ENCODE results near the gene PHKA2.
A peak's percentile ranks its signal among the peaks of the same experiment; 100 is the strongest.
"Not testable (repeated sequence)": the region's sequence is repeated elsewhere in the genome, so short reads cannot be mapped to it uniquely, and the experiment has no call there.

Gene PHKA2

DNA sequence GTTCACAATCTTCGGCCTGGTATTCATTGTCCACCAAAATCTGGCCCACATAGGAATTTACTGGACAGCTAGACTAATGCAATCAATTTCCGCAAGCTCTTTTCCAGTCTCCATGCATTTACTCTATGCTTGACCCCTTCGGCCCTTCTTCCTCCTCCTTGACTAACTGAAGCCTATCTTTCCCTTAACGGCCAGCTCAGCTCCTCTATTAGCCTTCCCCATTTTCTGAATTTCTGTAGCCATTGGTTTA is 1.2 kb upstream of the PHKA2 start:
- H3K23ac ChIP-seq (ENCODE audit: low read length): no peak overlapping the region
- H3K36me3 ChIP-seq (ENCODE audit: control insufficient read depth, insufficient read depth, low read length): no peaks in the 10 kb centered on the region
- peak overlapping the region; percentile 53 for H3K4me3 ChIP-seq (ENCODE audit: low read length)
- H3K79me2 ChIP-seq (ENCODE audit: control insufficient read depth, insufficient read depth, low read length): no peaks in the 10 kb centered on the region
- DNase-seq: no peak
- H3K4me2 ChIP-seq (ENCODE audit: low read length): peak overlapping the region; percentile 9
- H3K18ac ChIP-seq (ENCODE audit: low read length): no peak overlapping the region
- no peak overlapping the region for H2AK5ac ChIP-seq (ENCODE audit: low read length)
- peak overlapping the region; percentile 60 for H3K56ac ChIP-seq (ENCODE audit: low read length)
- WGBS (ENCODE audit: extremely low coverage, insufficient coverage, low lambda C conversion rate): no CpG with 5 or more reads among the region's 4 CpGs
- no peak overlapping the region for H4K8ac ChIP-seq (ENCODE audit: low read depth, low read length)
- no peaks in the 10 kb centered on the region for H3K79me1 ChIP-seq (ENCODE audit: low read length)
- peak overlapping the region; percentile 74 for H3K9ac ChIP-seq (ENCODE audit: low read length)
- no peaks in the 10 kb centered on the region for H3K27me3 ChIP-seq (ENCODE audit: insufficient read depth, low read length, poor library complexity)
- H2BK120ac ChIP-seq (ENCODE audit: low read depth, low read length): no peak overlapping the region
- H3K27ac ChIP-seq (ENCODE audit: low read depth, low read length): no peak overlapping the region
- no peaks in the 10 kb centered on the region for H3K4me1 ChIP-seq (ENCODE audit: control insufficient read depth, low read depth, low read length)
- no peak overlapping the region for H3K4ac ChIP-seq (ENCODE audit: low read depth, low read length)
- no peak overlapping the region for H4K5ac ChIP-seq (ENCODE audit: low read length)
- no peak overlapping the region for H2BK15ac ChIP-seq (replicated peaks; ENCODE audit: low read depth)
- no peak overlapping the region for H2BK5ac ChIP-seq (ENCODE audit: low read length)

DNA sequence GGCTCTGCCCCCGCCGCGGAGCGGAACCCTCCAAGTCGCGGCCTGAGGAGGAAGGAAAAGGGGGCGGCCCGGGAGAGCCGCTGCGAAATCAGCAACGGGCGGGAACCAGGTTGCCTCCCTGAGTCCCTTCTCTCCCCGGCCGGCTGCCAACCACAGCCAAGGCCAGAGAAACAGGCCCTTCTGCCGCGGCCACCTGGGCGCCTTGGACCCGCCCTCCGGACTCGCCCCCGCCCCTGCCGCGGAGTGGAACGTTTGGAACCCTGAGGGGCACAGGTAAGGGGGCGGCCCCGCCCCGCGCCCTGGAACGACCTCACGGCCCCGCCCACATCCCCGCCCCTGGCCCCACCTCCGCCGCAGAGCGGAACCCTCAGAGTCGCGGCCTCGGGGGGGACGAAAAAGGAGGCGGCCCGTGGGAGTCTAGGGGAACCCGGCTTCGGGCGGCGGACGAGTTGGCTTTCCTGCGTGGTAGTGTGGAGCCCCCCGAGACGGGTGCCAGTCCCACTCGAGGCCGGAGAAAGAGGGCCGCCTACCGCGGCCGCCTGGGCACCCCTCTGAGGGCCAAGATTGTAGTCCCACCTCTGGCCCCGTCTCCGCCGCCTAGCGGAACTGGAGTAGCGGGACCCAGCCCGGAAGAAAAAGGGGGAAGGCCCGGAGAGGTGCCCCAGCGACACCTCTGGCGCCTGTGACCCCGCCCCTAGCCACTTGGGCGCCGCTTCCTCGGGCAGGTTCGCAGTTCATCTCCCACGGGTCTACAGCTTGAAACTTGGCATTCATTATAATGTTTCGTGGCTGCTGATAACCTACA is 669 bp upstream of the PHKA2 start:
- Histone ChIP-seq H3K18ac (ENCODE audit: low read length) (peak overlapping the region; percentile 97), H4K8ac (ENCODE audit: low read depth, low read length) (no peak overlapping the region), H3K9ac (ENCODE audit: low read length) (peak overlapping the region; percentile 74), H3K4me1 (ENCODE audit: control insufficient read depth, low read depth, low read length) (no peaks in the 10 kb centered on the region), H3K27ac (ENCODE audit: low read depth, low read length) (peak overlapping the region; percentile 62), H2BK120ac (ENCODE audit: low read depth, low read length) (no peak overlapping the region), H3K79me2 (ENCODE audit: control insufficient read depth, insufficient read depth, low read length) (no peaks in the 10 kb centered on the region), H3K4me2 (ENCODE audit: low read length) (peak overlapping the region; percentile 9), H3K79me1 (ENCODE audit: low read length) (no peaks in the 10 kb centered on the region), H2BK5ac (ENCODE audit: low read length) (no peak overlapping the region), H4K5ac (ENCODE audit: low read length) (no peak overlapping the region), H3K4me3 (ENCODE audit: low read length) (peak overlapping the region; percentile 53), H3K36me3 (ENCODE audit: control insufficient read depth, insufficient read depth, low read length) (no peaks in the 10 kb centered on the region), H2AK5ac (ENCODE audit: low read length) (no peak overlapping the region), H3K56ac (ENCODE audit: low read length) (peak overlapping the region; percentile 85), H3K4ac (ENCODE audit: low read depth, low read length) (no peak overlapping the region), H3K23ac (ENCODE audit: low read length) (no peak overlapping the region), H2BK15ac (replicated peaks; ENCODE audit: low read depth) (no peak overlapping the region), H3K27me3 (ENCODE audit: insufficient read depth, low read length, poor library complexity) (no peaks in the 10 kb centered on the region)
- no CpG with 5 or more reads among the region's 71 CpGs for whole genome bisulfite sequencing (ENCODE audit: extremely low coverage, insufficient coverage, low lambda C conversion rate)
- DNase-seq: peak; percentile 89

- no peak overlapping the region for H3K56ac ChIP-seq (ENCODE audit: low read length)
- H3K4me1 ChIP-seq (ENCODE audit: control insufficient read depth, low read depth, low read length): no peaks in the 10 kb centered on the region
- H3K23ac ChIP-seq (ENCODE audit: low read length): no peak overlapping the region
- H2BK15ac ChIP-seq (replicated peaks; ENCODE audit: low read depth): no peak overlapping the region
- H3K18ac ChIP-seq (ENCODE audit: low read length): no peak overlapping the region
- H3K9ac ChIP-seq (ENCODE audit: low read length): no peak overlapping the region
- no peak overlapping the region for H2BK5ac ChIP-seq (ENCODE audit: low read length)
- no peak overlapping the region for H3K4ac ChIP-seq (ENCODE audit: low read depth, low read length)
- no peak overlapping the region for H3K4me2 ChIP-seq (ENCODE audit: low read length)
- no peaks in the 10 kb centered on the region for H3K36me3 ChIP-seq (ENCODE audit: control insufficient read depth, insufficient read depth, low read length)
- H2BK120ac ChIP-seq (ENCODE audit: low read depth, low read length): no peak overlapping the region
- H3K79me2 ChIP-seq (ENCODE audit: control insufficient read depth, insufficient read depth, low read length): no peaks in the 10 kb centered on the region
- H3K27ac ChIP-seq (ENCODE audit: low read depth, low read length): no peak overlapping the region
- no peak overlapping the region for H3K4me3 ChIP-seq (ENCODE audit: low read length)
- H3K27me3 ChIP-seq (ENCODE audit: insufficient read depth, low read length, poor library complexity): no peaks in the 10 kb centered on the region
- no peak overlapping the region for H4K8ac ChIP-seq (ENCODE audit: low read depth, low read length)
- DNase-seq: no peak
- no peak overlapping the region for H4K5ac ChIP-seq (ENCODE audit: low read length)
- H3K79me1 ChIP-seq (ENCODE audit: low read length): no peaks in the 10 kb centered on the region
- H2AK5ac ChIP-seq (ENCODE audit: low read length): no peak overlapping the region
- no CpG with 5 or more reads among the region's 6 CpGs for WGBS (ENCODE audit: extremely low coverage, insufficient coverage, low lambda C conversion rate)
These were observed 2.6 kb downstream of the PHKA2 start for GRCh38 chrX:18981124-18981807.

DNA sequence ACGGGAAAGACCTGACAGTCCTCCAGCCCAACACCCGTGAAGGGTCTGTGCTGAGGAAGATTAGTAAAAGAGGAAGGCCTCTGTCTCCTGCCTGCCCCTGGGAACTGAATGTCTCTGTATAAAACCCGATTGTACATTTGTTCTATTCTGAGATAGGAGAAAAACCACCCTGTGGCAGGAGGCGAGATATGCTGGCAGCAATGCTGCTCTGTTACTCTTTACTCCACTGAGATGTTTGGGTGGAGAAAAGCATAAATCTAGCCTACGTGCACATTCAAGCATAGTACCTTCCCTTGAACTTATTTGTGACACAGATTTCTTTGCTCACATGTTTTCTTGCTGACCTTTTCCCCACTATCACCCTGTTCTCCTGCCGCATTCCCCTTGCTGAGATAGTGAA is 3.7 kb downstream of the PHKA2 start:
- DNase-seq; H2BK5ac ChIP-seq (ENCODE audit: low read length); H3K79me1 ChIP-seq (ENCODE audit: low read length); H2BK120ac ChIP-seq (ENCODE audit: low read depth, low read length); H3K9ac ChIP-seq (ENCODE audit: low read length); H3K36me3 ChIP-seq (ENCODE audit: control insufficient read depth, insufficient read depth, low read length); H3K18ac ChIP-seq (ENCODE audit: low read length); H3K4ac ChIP-seq (ENCODE audit: low read depth, low read length); H3K27ac ChIP-seq (ENCODE audit: low read depth, low read length); H3K56ac ChIP-seq (ENCODE audit: low read length); H4K8ac ChIP-seq (ENCODE audit: low read depth, low read length); H3K4me2 ChIP-seq (ENCODE audit: low read length); H2AK5ac ChIP-seq (ENCODE audit: low read length); H2BK15ac ChIP-seq (replicated peaks; ENCODE audit: low read depth); H3K4me3 ChIP-seq (ENCODE audit: low read length); H4K5ac ChIP-seq (ENCODE audit: low read length); H3K4me1 ChIP-seq (ENCODE audit: control insufficient read depth, low read depth, low read length); H3K79me2 ChIP-seq (ENCODE audit: control insufficient read depth, insufficient read depth, low read length); H3K23ac ChIP-seq (ENCODE audit: low read length); H3K27me3 ChIP-seq (ENCODE audit: insufficient read depth, low read length, poor library complexity): not testable (repeated sequence)
- no CpG with 5 or more reads among the region's 6 CpGs for WGBS (ENCODE audit: extremely low coverage, insufficient coverage, low lambda C conversion rate)

GRCh38 chrX:18974993-18975392 is 8.9 kb downstream of the PHKA2 start:
- no peak overlapping the region for H3K27ac ChIP-seq (ENCODE audit: low read depth, low read length)
- H3K4me2 ChIP-seq (ENCODE audit: low read length): no peak overlapping the region
- no peaks in the 10 kb centered on the region for H3K27me3 ChIP-seq (ENCODE audit: insufficient read depth, low read length, poor library complexity)
- H4K8ac ChIP-seq (ENCODE audit: low read depth, low read length): no peak overlapping the region
- WGBS (ENCODE audit: extremely low coverage, insufficient coverage, low lambda C conversion rate): no CpG with 5 or more reads among the region's 7 CpGs
- no peak overlapping the region for H3K9ac ChIP-seq (ENCODE audit: low read length)
- no peak overlapping the region for H3K4me3 ChIP-seq (ENCODE audit: low read length)
- H3K56ac ChIP-seq (ENCODE audit: low read length): no peak overlapping the region
- H3K4ac ChIP-seq (ENCODE audit: low read depth, low read length): no peak overlapping the region
- no peak overlapping the region for H4K5ac ChIP-seq (ENCODE audit: low read length)
- H3K23ac ChIP-seq (ENCODE audit: low read length): no peak overlapping the region
- DNase-seq: no peak
- no peaks in the 10 kb centered on the region for H3K36me3 ChIP-seq (ENCODE audit: control insufficient read depth, insufficient read depth, low read length)
- no peaks in the 10 kb centered on the region for H3K4me1 ChIP-seq (ENCODE audit: control insufficient read depth, low read depth, low read length)
- no peaks in the 10 kb centered on the region for H3K79me2 ChIP-seq (ENCODE audit: control insufficient read depth, insufficient read depth, low read length)
- H3K18ac ChIP-seq (ENCODE audit: low read length): no peak overlapping the region
- no peak overlapping the region for H2BK5ac ChIP-seq (ENCODE audit: low read length)
- no peaks in the 10 kb centered on the region for H3K79me1 ChIP-seq (ENCODE audit: low read length)
- H2BK15ac ChIP-seq (replicated peaks; ENCODE audit: low read depth): no peak overlapping the region
- H2BK120ac ChIP-seq (ENCODE audit: low read depth, low read length): no peak overlapping the region
- no peak overlapping the region for H2AK5ac ChIP-seq (ENCODE audit: low read length)
